Right atrium auricular region (tissue), 2 donors: ENCODE measurements around the gene ACAP2. TPM values are rescaled to one million over a fixed set of nuclear protein-coding genes. Genes with fewer than 3 reads are reported as not detected.

Experiments
- DNase-seq: peaks from one replicate; pipeline ENCODE4 v3.0.0-alpha.2; 2019; ENCODE audit warnings: low spot score
- H3K27ac ChIP-seq, 2 donors: fragments of 200-600 bp; sonication (generic); 1 replicate in 1 of 2; 2 replicates in 1 of 2; pipeline ENCODE4 v1.5.1; 2016 to 2019
- H3K27me3 ChIP-seq, 2 donors: fragments of 200-600 bp; sonication (generic); one replicate each; pipeline versions ENCODE4 v1.5.1 to v1.6.0; 2017 to 2019
- H3K36me3 ChIP-seq: fragments of 200-600 bp; sonication (generic); one replicate; pipeline ENCODE4 v1.5.1; 2016
- H3K4me1 ChIP-seq, 2 donors: fragments of 200-600 bp; sonication (generic); one replicate each; pipeline versions ENCODE4 v1.5.1 to v1.6.0; 2017 to 2019
- H3K4me3 ChIP-seq, 2 donors: fragments of 200-600 bp; sonication (generic); 1 replicate in 1 of 2; 2 replicates in 1 of 2; pipeline ENCODE4 v1.5.1; 2017 to 2019; ENCODE audit warnings: mild to moderate bottlenecking in 1 of 2, moderate library complexity in 1 of 2
- H3K9me3 ChIP-seq, 2 donors: fragments of 200-600 bp; sonication (generic); one replicate each; pipeline ENCODE4 v1.5.1; 2019
- CTCF ChIP-seq, 2 donors: fragments of 200-600 bp; sonication (generic); IDR thresholded peaks; one replicate each; pipeline ENCODE4 v1.5.1; 2019; ENCODE audit warnings: antibody characterized with exemption in 2 of 2
- total RNA-seq, 2 donors: library from RNA; depleted of rRNA; stranded (reverse); fragments of >200 nt; gene quantifications; one replicate each; pipeline ENCODE4 v1.1.0, GENCODE V29; 2016

The ACAP2 gene
- total RNA-seq, 2 donors from 2014 or later = 17.8 to 18.9 TPM

GRCh38 chr3:195421400-195421799, 21.4 kb downstream of the ACAP2 start:
- Histone ChIP-seq H3K27me3 (no peaks in the 10 kb centered on the region), H3K27ac (no peak overlapping the region), H3K36me3 (no peaks in the 10 kb centered on the region), H3K4me1 (no peaks in the 10 kb centered on the region), H3K4me3 (no peak overlapping the region), H3K9me3 (no peaks in the 10 kb centered on the region)
- no peak for DNase-seq
- TF ChIP-seq CTCF (IDR thresholded peaks at IDR 0.05) = no peak

GRCh38 chr3:195416795-195417194, 26.0 kb downstream of the ACAP2 start:
- Histone ChIP-seq H3K36me3 (no peaks in the 10 kb centered on the region), H3K4me1 (no peaks in the 10 kb centered on the region), H3K9me3 (no peaks in the 10 kb centered on the region), H3K27ac (no peak overlapping the region), H3K4me3 (no peak overlapping the region), H3K27me3 (no peaks in the 10 kb centered on the region)
- TF ChIP-seq CTCF (IDR thresholded peaks at IDR 0.05) = no peak
- no peak for DNase-seq

GRCh38 chr3:195411836-195412235, 31.0 kb downstream of the ACAP2 start:
- no peak for TF ChIP-seq CTCF (IDR thresholded peaks at IDR 0.05)
- no peaks in the 10 kb centered on the region for H3K36me3 ChIP-seq
- no peak overlapping the region for H3K27ac ChIP-seq
- no peaks in the 10 kb centered on the region for H3K4me1 ChIP-seq
- no peak overlapping the region for H3K4me3 ChIP-seq
- H3K27me3 ChIP-seq = no peaks in the 10 kb centered on the region
- no peaks in the 10 kb centered on the region for H3K9me3 ChIP-seq
- no peak for DNase-seq

GRCh38 chr3:195410546-195410945, 32.3 kb downstream of the ACAP2 start:
- H3K9me3 ChIP-seq = no peaks in the 10 kb centered on the region
- no peaks in the 10 kb centered on the region for H3K36me3 ChIP-seq
- no peak overlapping the region for H3K4me3 ChIP-seq
- DNase-seq = no peak
- H3K4me1 ChIP-seq = no peaks in the 10 kb centered on the region
- no peak overlapping the region for H3K27ac ChIP-seq
- TF ChIP-seq CTCF (IDR thresholded peaks at IDR 0.05) = no peak
- no peaks in the 10 kb centered on the region for H3K27me3 ChIP-seq

GRCh38 chr3:195407531-195408409, 35.0 kb downstream of the ACAP2 start:
- H3K9me3 ChIP-seq = no peaks in the 10 kb centered on the region
- no peaks in the 10 kb centered on the region for H3K4me1 ChIP-seq
- H3K36me3 ChIP-seq = no peaks in the 10 kb centered on the region
- no peak overlapping the region for H3K27ac ChIP-seq
- no peak for TF ChIP-seq CTCF (IDR thresholded peaks at IDR 0.05)
- no peak overlapping the region for H3K4me3 ChIP-seq
- H3K27me3 ChIP-seq = no peaks in the 10 kb centered on the region
- DNase-seq = no peak

DNA sequence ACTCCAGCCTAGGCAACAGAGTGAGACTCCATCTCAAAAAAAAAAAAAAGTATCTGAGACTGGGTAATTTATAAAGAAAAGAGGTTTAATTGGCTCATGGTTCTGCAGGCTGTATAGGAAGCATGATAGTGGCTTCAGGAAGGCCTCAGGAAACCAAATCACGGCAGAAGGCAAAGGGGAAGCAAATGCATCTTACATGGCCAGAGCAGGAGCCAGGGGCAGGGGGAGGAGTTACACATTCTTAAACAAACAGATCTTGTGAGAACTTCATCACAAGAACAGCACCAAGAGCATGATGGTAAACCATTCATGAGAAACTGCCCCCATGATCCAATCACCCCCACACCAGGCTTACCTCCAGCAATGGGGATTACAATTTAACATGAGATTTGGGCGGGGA, 37.2 kb downstream of the ACAP2 start:
- no peaks in the 10 kb centered on the region for H3K36me3 ChIP-seq
- H3K4me3 ChIP-seq = no peak overlapping the region
- no peak for DNase-seq
- no peak for TF ChIP-seq CTCF (IDR thresholded peaks at IDR 0.05)
- H3K27me3 ChIP-seq = no peaks in the 10 kb centered on the region
- H3K27ac ChIP-seq = no peak overlapping the region
- no peaks in the 10 kb centered on the region for H3K4me1 ChIP-seq
- no peaks in the 10 kb centered on the region for H3K9me3 ChIP-seq
